Measurements from ENCODE around the gene FAM110A.

GRCh38 chr20:839015-839414, 5.5 kb downstream of the FAM110A start:
- TF ChIP-seq ZBTB7A (IDR thresholded peaks at IDR 0.05; ENCODE audit: low read depth) (no peak), CEBPB (IDR thresholded peaks at IDR 0.05) (no peak), TAF1 (IDR thresholded peaks at IDR 0.05; ENCODE audit: low read depth) (no peak)
- TF ChIP-seq, protein P1, sequence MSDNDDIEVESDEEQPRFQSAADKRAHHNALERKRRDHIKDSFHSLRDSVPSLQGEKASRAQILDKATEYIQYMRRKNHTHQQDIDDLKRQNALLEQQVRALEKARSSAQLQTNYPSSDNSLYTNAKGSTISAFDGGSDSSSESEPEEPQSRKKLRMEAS (IDR thresholded peaks at IDR 0.05): no peak
